Trophoblast cell (in vitro differentiated cells and primary cell): ENCODE results near the gene PDLIM1.
A peak's percentile ranks its signal among the peaks of the same experiment; 100 is the strongest.

ENCODE experiments used
- DNase-seq, 2 donors: peaks; one replicate each; pipeline ENCODE4 v3.0.0-alpha.2; 2016
- H2AFZ ChIP-seq: 2 replicates; pipeline ENCODE4 v1.6.1; 2013; ENCODE audit warnings: low read length, moderate library complexity, mild to moderate bottlenecking; ENCODE audit not compliant: insufficient read depth, poor library complexity
- H2AK5ac ChIP-seq: 2 replicates; pipeline ENCODE4 v1.6.1; 2013; ENCODE audit warnings: mild to moderate bottlenecking, low read length
- H2BK120ac ChIP-seq: 2 replicates; pipeline ENCODE4 v1.6.1; 2013; ENCODE audit warnings: low read length, mild to moderate bottlenecking, moderate library complexity; ENCODE audit not compliant: insufficient read depth, poor library complexity
- H2BK12ac ChIP-seq: 2 replicates; pipeline ENCODE4 v1.6.1; 2013; ENCODE audit warnings: mild to moderate bottlenecking, low read length, moderate library complexity
- H2BK5ac ChIP-seq: 2 replicates; pipeline ENCODE4 v1.6.1; 2013; ENCODE audit warnings: low read length, low read depth, moderate library complexity, mild to moderate bottlenecking; ENCODE audit not compliant: poor library complexity
- H3K14ac ChIP-seq: 2 replicates; pipeline ENCODE4 v1.6.1; 2013; ENCODE audit warnings: mild to moderate bottlenecking, low read length
- H3K18ac ChIP-seq: 2 replicates; pipeline ENCODE4 v1.6.1; 2013; ENCODE audit warnings: mild to moderate bottlenecking, low read length
- H3K23ac ChIP-seq: 2 replicates; pipeline ENCODE4 v1.6.1; 2013; ENCODE audit warnings: low read length
- H3K27ac ChIP-seq: 2 replicates; pipeline ENCODE4 v1.5.1; 2013; ENCODE audit warnings: low read depth, mild to moderate bottlenecking, inconsistent platforms, low read length, moderate library complexity
- H3K27me3 ChIP-seq: 2 replicates; pipeline ENCODE4 v1.6.1; 2013; ENCODE audit warnings: inconsistent platforms, mild to moderate bottlenecking, low read length, moderate library complexity; ENCODE audit not compliant: insufficient read depth
- H3K36me3 ChIP-seq, 2 experiments: 1 replicate in 1 of 2; 2 replicates in 1 of 2; pipeline ENCODE4 v1.6.1; 2013; ENCODE audit warnings: low read length in 2 of 2, mild to moderate bottlenecking in 2 of 2, moderate library complexity in 1 of 2; ENCODE audit not compliant: insufficient read depth in 2 of 2, control insufficient read depth in 1 of 2
- H3K4ac ChIP-seq: 2 replicates; pipeline ENCODE4 v1.6.1; 2013; ENCODE audit warnings: low read depth, mild to moderate bottlenecking, low read length, moderate library complexity
- H3K4me1 ChIP-seq, 2 experiments: 1 replicate in 1 of 2; 2 replicates in 1 of 2; pipeline ENCODE4 v1.6.1; 2013; ENCODE audit warnings: low read length in 2 of 2, mild to moderate bottlenecking in 2 of 2, moderate library complexity in 1 of 2; ENCODE audit not compliant: insufficient read depth in 2 of 2, control insufficient read depth in 1 of 2
- H3K4me2 ChIP-seq: 2 replicates; pipeline ENCODE4 v1.6.1; 2013; ENCODE audit warnings: inconsistent platforms, mild to moderate bottlenecking, low read length, moderate library complexity
- H3K4me3 ChIP-seq: 2 replicates; pipeline ENCODE4 v1.5.1; 2013; ENCODE audit warnings: mild to moderate bottlenecking, low read depth, low read length, inconsistent platforms
- H3K79me1 ChIP-seq: one replicate; pipeline ENCODE4 v1.6.1; 2013; ENCODE audit warnings: low read length
- H3K79me2 ChIP-seq: 2 replicates; pipeline ENCODE4 v1.6.1; 2013; ENCODE audit warnings: low read length, mild to moderate bottlenecking; ENCODE audit not compliant: control insufficient read depth, insufficient read depth, poor library complexity
- H3K9ac ChIP-seq: 2 replicates; pipeline ENCODE4 v1.6.1; 2013; ENCODE audit warnings: mild to moderate bottlenecking, low read length
- H3K9me3 ChIP-seq: 2 replicates; pipeline ENCODE4 v1.6.1; 2013; ENCODE audit warnings: low read depth, mild to moderate bottlenecking, control low read depth, inconsistent platforms, low read length; ENCODE audit not compliant: insufficient read depth
- H4K12ac ChIP-seq: 2 replicates; pipeline ENCODE4 v1.6.1; 2013; ENCODE audit warnings: low read depth, mild to moderate bottlenecking, low read length, moderate library complexity
- H4K8ac ChIP-seq: 2 replicates; pipeline ENCODE4 v1.6.1; 2013; ENCODE audit warnings: low read depth, mild to moderate bottlenecking, low read length, moderate library complexity
- H4K91ac ChIP-seq: one replicate; pipeline ENCODE4 v1.6.1; 2013; ENCODE audit warnings: low read depth, mild to moderate bottlenecking, low read length, moderate library complexity
- WGBS: extraction: QIAGEN DNeasy Blood & Tissue Kit; methylation state at CpG from one replicate; pipeline ENCODE4 v1.1.7; 2013; ENCODE audit warnings: missing lambda C conversion rate; ENCODE audit not compliant: insufficient read length, insufficient coverage; ENCODE audit errors: extremely low coverage; 5-methylcytosine and 5-hydroxymethylcytosine counted together

Gene PDLIM1

DNA sequence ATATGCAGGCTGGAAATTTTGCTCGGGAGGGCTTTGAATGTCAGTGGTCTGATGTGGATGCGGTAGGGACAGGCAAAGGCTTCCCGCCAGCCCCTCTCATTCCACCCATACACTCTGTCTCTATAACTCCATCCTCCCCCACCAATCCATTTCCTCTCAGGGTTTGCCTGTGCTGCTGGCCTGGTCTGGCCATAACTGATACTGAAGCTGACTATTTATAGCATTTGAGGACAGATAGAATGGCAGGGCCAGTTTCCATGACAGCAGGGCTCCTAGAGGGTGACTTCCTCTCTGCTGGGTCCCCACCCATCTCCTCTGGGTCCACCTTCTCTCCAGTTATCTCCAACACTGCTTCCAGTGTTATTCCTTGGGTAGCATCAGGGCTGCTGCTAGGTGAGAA is 6.6 kb upstream of the PDLIM1 start:
- Histone ChIP-seq H2BK5ac (no peak overlapping the region), H3K79me1 (peaks cover 13% of the 10 kb centered on the region), H3K9me3 (no peaks in the 10 kb centered on the region), H3K4ac (no peak overlapping the region), H3K27me3 (no peaks in the 10 kb centered on the region), H3K79me2 (no peaks in the 10 kb centered on the region), H3K4me3 (no peak overlapping the region), H4K8ac (no peak overlapping the region), H2AK5ac (no peak overlapping the region), H3K9ac (no peak overlapping the region), H2BK12ac (no peak overlapping the region), H3K27ac (no peak overlapping the region), H3K4me2 (no peak overlapping the region), H3K18ac (no peak overlapping the region), H3K36me3 (no peaks in the 10 kb centered on the region), H2BK120ac (no peak overlapping the region), H4K91ac (no peak overlapping the region), H4K12ac (no peak overlapping the region), H3K23ac (no peak overlapping the region), H2AFZ (no peak overlapping the region), H3K4me1 (peaks cover 11 to 13% of the 10 kb centered on the region in 2 experiments), H3K14ac (no peak overlapping the region)
- DNase-seq, result no peak
- no CpG with 5 or more reads among the region's 3 CpGs for WGBS

- H3K9ac ChIP-seq, result no peak overlapping the region
- H2BK12ac ChIP-seq, result peak overlapping the region; percentile 51
- H3K4me1 ChIP-seq, result peaks cover 12 to 15% of the 10 kb centered on the region in 2 experiments
- H3K36me3 ChIP-seq, result no peaks in the 10 kb centered on the region
- no peak overlapping the region for H3K14ac ChIP-seq
- H4K91ac ChIP-seq, result no peak overlapping the region
- H4K8ac ChIP-seq, result no peak overlapping the region
- H3K23ac ChIP-seq, result no peak overlapping the region
- H4K12ac ChIP-seq, result no peak overlapping the region
- H3K4me3 ChIP-seq, result no peak overlapping the region
- no peak overlapping the region for H2BK5ac ChIP-seq
- no peaks in the 10 kb centered on the region for H3K27me3 ChIP-seq
- no peak overlapping the region for H3K27ac ChIP-seq
- no peak overlapping the region for H2AFZ ChIP-seq
- H3K4ac ChIP-seq, result no peak overlapping the region
- peaks cover 13% of the 10 kb centered on the region for H3K79me1 ChIP-seq
- no peak for DNase-seq
- H3K79me2 ChIP-seq, result no peaks in the 10 kb centered on the region
- WGBS, result no CpG with 5 or more reads among the region's 4 CpGs
- H3K4me2 ChIP-seq, result no peak overlapping the region
- H3K9me3 ChIP-seq, result peaks cover 3% of the 10 kb centered on the region
- peak overlapping the region; percentile 35 for H2BK120ac ChIP-seq
- no peak overlapping the region for H2AK5ac ChIP-seq
- no peak overlapping the region for H3K18ac ChIP-seq
Measured at GRCh38 chr10:95296764-95297163, 6.0 kb upstream of the PDLIM1 start.

- H4K8ac ChIP-seq, result peak overlapping the region; percentile 71
- peak overlapping the region; percentile 71 for H4K91ac ChIP-seq
- H2BK120ac ChIP-seq, result peak overlapping the region; percentile 87
- H3K23ac ChIP-seq, result no peak overlapping the region
- peak overlapping the region; percentile 50 for H2BK5ac ChIP-seq
- no peak overlapping the region for H3K4me3 ChIP-seq
- H4K12ac ChIP-seq, result no peak overlapping the region
- peak overlapping the region; percentile 67 for H3K14ac ChIP-seq
- peaks cover 3% of the 10 kb centered on the region for H3K9me3 ChIP-seq
- H3K79me1 ChIP-seq, result peaks cover 22% of the 10 kb centered on the region
- H3K18ac ChIP-seq, result peak overlapping the region; percentile 28
- H3K36me3 ChIP-seq, result no peaks in the 10 kb centered on the region
- H2AK5ac ChIP-seq, result no peak overlapping the region
- WGBS, result no CpG with 5 or more reads among the region's 39 CpGs
- no peaks in the 10 kb centered on the region for H3K27me3 ChIP-seq
- DNase-seq, result peak; percentile 68 to 77
- H2BK12ac ChIP-seq, result peak overlapping the region; percentile 81
- H3K4me1 ChIP-seq, result peaks cover 17 to 18% of the 10 kb centered on the region in 2 experiments
- H3K27ac ChIP-seq, result peak overlapping the region; percentile 13
- H2AFZ ChIP-seq, result peak overlapping the region; percentile 46
- H3K79me2 ChIP-seq, result peaks cover 8% of the 10 kb centered on the region
- peak overlapping the region; percentile 22 for H3K4me2 ChIP-seq
- peak overlapping the region; percentile 21 for H3K4ac ChIP-seq
- H3K9ac ChIP-seq, result no peak overlapping the region
Measured at GRCh38 chr10:95295031-95295755, 4.4 kb upstream of the PDLIM1 start.

- Histone ChIP-seq H3K36me3 (no peaks in the 10 kb centered on the region), H3K9me3 (peaks cover 3% of the 10 kb centered on the region), H2BK5ac (no peak overlapping the region), H3K9ac (no peak overlapping the region), H2BK12ac (no peak overlapping the region), H3K23ac (no peak overlapping the region), H2AK5ac (no peak overlapping the region), H3K79me1 (peaks cover 33% of the 10 kb centered on the region), H3K4ac (no peak overlapping the region), H3K18ac (no peak overlapping the region), H4K91ac (no peak overlapping the region), H3K4me2 (no peak overlapping the region), H3K4me1 (peaks cover 21 to 25% of the 10 kb centered on the region in 2 experiments), H3K4me3 (no peak overlapping the region), H4K8ac (no peak overlapping the region), H3K27ac (no peak overlapping the region), H3K14ac (no peak overlapping the region), H3K27me3 (no peaks in the 10 kb centered on the region), H2BK120ac (no peak overlapping the region), H3K79me2 (peaks cover 18% of the 10 kb centered on the region), H2AFZ (no peak overlapping the region), H4K12ac (no peak overlapping the region)
- no peak for DNase-seq
- no CpG with 5 or more reads among the region's 3 CpGs for WGBS
Measured at GRCh38 chr10:95293631-95294030, 2.8 kb upstream of the PDLIM1 start.
